ENCODE measurements around the gene KHDC3L. TPM values are rescaled to one million over a fixed set of nuclear protein-coding genes. Genes with fewer than 3 reads are reported as not detected.

The KHDC3L gene
- total and polyA plus RNA-seq, 2 of the 4 experiments (the other 2 are of a cell fraction): not detected

Small RNA genes within 50 kb of the gene (microRNA-seq; reads per million reads assigned to microRNA genes)
- gene RPL39P3 (ENCODE audit: insufficient read depth, insufficient read length): not detected

Small RNA genes within 50 kb of the gene (small RNA-seq; reads per million reads assigned to genes)
- gene RPL39P3: 0 to 7.2 (median 0.07) reads per million in 5 experiments

Other genes with a start within 250 kb of the KHDC3L start
- 0.18 TPM in 1 of 2 replicates, not detected in the other for gene KHDC1L, start 137.2 kb upstream of the KHDC3L start, total RNA-seq (2012; rRNA removed)
- gene KHDC1L, start 137.2 kb upstream of the KHDC3L start, polyA plus RNA-seq (2012; rRNA removed): 0.22 and 0.68 TPM in 2 replicates
- gene KHDC1, start 99.5 kb upstream of the KHDC3L start, total RNA-seq (2012; rRNA removed): 1.6 and 1.7 TPM in 2 replicates
- gene KHDC1, start 99.5 kb upstream of the KHDC3L start, polyA plus RNA-seq (2012; rRNA removed): 4.1 and 5.5 TPM in 2 replicates
- not detected in 2 replicates for gene DPPA5, start 8.4 kb upstream of the KHDC3L start, total RNA-seq (2012; rRNA removed)
- not detected in 2 replicates for gene DPPA5, start 8.4 kb upstream of the KHDC3L start, polyA plus RNA-seq (2012; rRNA removed)
- gene OOEP, start 7.2 kb downstream of the KHDC3L start, total RNA-seq (2012; rRNA removed): not detected in 2 replicates
- gene OOEP, start 7.2 kb downstream of the KHDC3L start, polyA plus RNA-seq (2012; rRNA removed): not detected in 2 replicates
- gene DDX43, start 32.2 kb downstream of the KHDC3L start, total RNA-seq (2012; rRNA removed): under 0.01 TPM in 1 of 2 replicates, not detected in the other
- gene DDX43, start 32.2 kb downstream of the KHDC3L start, polyA plus RNA-seq (2012; rRNA removed): 0.07 TPM in 1 of 2 replicates, not detected in the other
- gene CGAS, start 89.6 kb downstream of the KHDC3L start, total RNA-seq (2012; rRNA removed): 1.6 and 4.2 TPM in 2 replicates
- 1.3 and 1.5 TPM in 2 replicates for gene CGAS, start 89.6 kb downstream of the KHDC3L start, polyA plus RNA-seq (2012; rRNA removed)
- gene MTO1, start 99.1 kb downstream of the KHDC3L start, total RNA-seq (2012; rRNA removed): 34.7 and 39.8 TPM in 2 replicates
- gene MTO1, start 99.1 kb downstream of the KHDC3L start, polyA plus RNA-seq (2012; rRNA removed): 12.7 and 15.0 TPM in 2 replicates
- 28,223 and 30,152 TPM in 2 replicates for gene EEF1A1, start 158.4 kb downstream of the KHDC3L start, total RNA-seq (2012; rRNA removed)
- gene EEF1A1, start 158.4 kb downstream of the KHDC3L start, polyA plus RNA-seq (2012; rRNA removed): 11,870 and 14,757 TPM in 2 replicates